Muscle of arm (tissue), 12 donors: Measurements from ENCODE around the gene ECE2. TPM values are rescaled to one million over a fixed set of nuclear protein-coding genes. Genes with fewer than 3 reads are reported as not detected.

ENCODE experiments used
- DNase-seq: peaks from one replicate; pipeline ENCODE4 v3.0.0-alpha.2; 2013
- polyA plus RNA-seq, 12 donors: library from polyadenylated mRNA; unstranded; fragments of 120-200 nt; gene quantifications; one replicate each; pipeline ENCODE4 v1.2.1, GENCODE V29; 2013; ENCODE audit not compliant: insufficient read length in 12 of 12

ECE2 gene
- polyA plus RNA-seq, 12 donors = 0.43 TPM; not detected in 11

GRCh38 chr3:184240384-184241140 lies 35.3 kb upstream of the ECE2 start:
- peak; percentile 34 for DNase-seq

- DNase-seq = no peak
Measured at GRCh38 chr3:184241141-184241446, 34.7 kb upstream of the ECE2 start.

GRCh38 chr3:184241447-184242296 lies 34.1 kb upstream of the ECE2 start:
- no peak for DNase-seq

- DNase-seq = no peak
Measured at GRCh38 chr3:184242297-184242685, 33.5 kb upstream of the ECE2 start.

GRCh38 chr3:184248454-184249411 lies 27.1 kb upstream of the ECE2 start, which contains the start of gene ALG3:
Gene ALG3 (minus strand): TSS chr3:184248962. CDS start chr3:184248940, 22 bp downstream.
- peak; percentile 91 for DNase-seq

GRCh38 chr3:184249412-184250166 lies 26.2 kb upstream of the ECE2 start, which contains the start of gene EEF1AKMT4:
Gene EEF1AKMT4 (plus strand): TSS chr3:184249672. CDS start chr3:184249695, 23 bp downstream.
- peak; percentile 94 for DNase-seq

GRCh38 chr3:184250167-184250828 lies 25.5 kb upstream of the ECE2 start:
- DNase-seq = peak; percentile 61

- no peak for DNase-seq
Measured at GRCh38 chr3:184255291-184256039, 20.4 kb upstream of the ECE2 start.

- DNase-seq = no peak
Measured at GRCh38 chr3:184257083-184257915, 18.5 kb upstream of the ECE2 start.

GRCh38 chr3:184258926-184259325 lies 16.9 kb upstream of the ECE2 start:
- DNase-seq = no peak

- no peak for DNase-seq
Measured at GRCh38 chr3:184259396-184259877, 16.4 kb upstream of the ECE2 start.

GRCh38 chr3:184259878-184260723 lies 15.7 kb upstream of the ECE2 start:
- DNase-seq = no peak

- DNase-seq = no peak
Measured at GRCh38 chr3:184260724-184261269, 15.0 kb upstream of the ECE2 start.

- no peak for DNase-seq
Measured at GRCh38 chr3:184261270-184261853, 14.5 kb upstream of the ECE2 start, which contains the start of gene CAMK2N2. Gene CAMK2N2 (minus strand): TSS chr3:184261553. CDS start chr3:184261285, 268 bp downstream.

- no peak for DNase-seq
Measured at GRCh38 chr3:184261854-184262763, 13.7 kb upstream of the ECE2 start.

GRCh38 chr3:184262764-184263179 lies 13.1 kb upstream of the ECE2 start:
- no peak for DNase-seq
